B cell (primary cell): Measurements from ENCODE around the gene DDX55.

Experiments used
- EZH2 ChIP-seq: IDR thresholded peaks from 2 replicates; pipeline ENCODE4 v1.6.1; 2012; ENCODE audit warnings: borderline replicate concordance, low read depth, mild to moderate bottlenecking, moderate library complexity, low read length; ENCODE audit not compliant: insufficient read depth, poor library complexity, severe bottlenecking
- TF ChIP-seq, protein P1 (sequence below): fragments of 200-600 bp; IDR thresholded peaks from one replicate; pipeline ENCODE4 v1.8.0; 2022; ENCODE audit warnings: antibody characterized with exemption, mild to moderate bottlenecking

DNA sequence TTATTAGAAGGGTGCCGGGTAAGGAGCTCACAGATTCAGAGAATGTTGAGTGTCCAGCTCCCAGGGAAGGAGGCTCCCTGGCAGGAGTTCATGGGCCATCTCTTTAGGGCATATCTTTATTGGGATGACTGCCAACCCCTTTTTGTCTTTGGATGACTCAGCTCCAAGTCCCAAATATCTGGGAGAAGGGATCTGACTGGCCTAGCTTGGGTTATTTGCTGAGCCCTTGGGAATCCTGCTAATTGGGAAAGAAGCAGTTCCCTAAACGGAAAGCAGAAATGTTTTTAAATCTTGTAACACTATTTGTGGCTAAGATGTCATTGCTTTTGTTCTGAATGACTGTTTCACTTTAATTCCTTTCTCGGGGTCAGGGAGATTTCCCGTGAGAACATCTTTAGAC lies 12.6 kb downstream of the DDX55 start:
- TF ChIP-seq, protein P1, sequence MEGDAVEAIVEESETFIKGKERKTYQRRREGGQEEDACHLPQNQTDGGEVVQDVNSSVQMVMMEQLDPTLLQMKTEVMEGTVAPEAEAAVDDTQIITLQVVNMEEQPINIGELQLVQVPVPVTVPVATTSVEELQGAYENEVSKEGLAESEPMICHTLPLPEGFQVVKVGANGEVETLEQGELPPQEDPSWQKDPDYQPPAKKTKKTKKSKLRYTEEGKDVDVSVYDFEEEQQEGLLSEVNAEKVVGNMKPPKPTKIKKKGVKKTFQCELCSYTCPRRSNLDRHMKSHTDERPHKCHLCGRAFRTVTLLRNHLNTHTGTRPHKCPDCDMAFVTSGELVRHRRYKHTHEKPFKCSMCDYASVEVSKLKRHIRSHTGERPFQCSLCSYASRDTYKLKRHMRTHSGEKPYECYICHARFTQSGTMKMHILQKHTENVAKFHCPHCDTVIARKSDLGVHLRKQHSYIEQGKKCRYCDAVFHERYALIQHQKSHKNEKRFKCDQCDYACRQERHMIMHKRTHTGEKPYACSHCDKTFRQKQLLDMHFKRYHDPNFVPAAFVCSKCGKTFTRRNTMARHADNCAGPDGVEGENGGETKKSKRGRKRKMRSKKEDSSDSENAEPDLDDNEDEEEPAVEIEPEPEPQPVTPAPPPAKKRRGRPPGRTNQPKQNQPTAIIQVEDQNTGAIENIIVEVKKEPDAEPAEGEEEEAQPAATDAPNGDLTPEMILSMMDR, result no peak
- TF ChIP-seq EZH2, result no peak
